GM20000 (cell line): ENCODE measurements around the gene GRAMD2A.

Experiments used
- DNase-seq: peaks from one replicate; pipeline ENCODE4 v3.0.0; 2012; ENCODE audit warnings: low spot score
- TF ChIP-seq, protein P1 (sequence below): IDR thresholded peaks from 2 replicates; pipeline ENCODE4 v1.5.1; 2012; ENCODE audit warnings: mild to moderate bottlenecking, control low read depth; ENCODE audit errors: extremely low read depth, missing control alignments

Gene GRAMD2A

DNA sequence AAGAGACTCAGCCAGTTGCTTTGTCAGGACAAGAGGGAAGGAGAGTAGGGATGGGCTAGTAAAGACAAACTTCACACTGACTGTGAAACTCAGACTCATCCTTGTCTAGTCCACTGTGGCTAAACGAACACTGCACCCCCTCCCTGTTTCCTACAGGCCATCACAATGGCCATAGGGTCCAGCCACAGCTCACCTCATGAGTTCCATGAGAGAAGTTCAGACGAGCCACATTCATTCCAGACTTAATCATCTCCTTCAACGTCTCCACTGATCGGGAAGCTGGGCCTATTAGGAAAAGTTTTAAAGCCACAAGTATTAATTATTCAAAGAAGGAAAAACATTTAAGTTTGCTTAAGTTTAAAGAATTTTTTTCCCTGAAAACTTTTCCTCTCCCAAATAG, 19.6 kb upstream of the GRAMD2A start:
- TF ChIP-seq, protein P1, sequence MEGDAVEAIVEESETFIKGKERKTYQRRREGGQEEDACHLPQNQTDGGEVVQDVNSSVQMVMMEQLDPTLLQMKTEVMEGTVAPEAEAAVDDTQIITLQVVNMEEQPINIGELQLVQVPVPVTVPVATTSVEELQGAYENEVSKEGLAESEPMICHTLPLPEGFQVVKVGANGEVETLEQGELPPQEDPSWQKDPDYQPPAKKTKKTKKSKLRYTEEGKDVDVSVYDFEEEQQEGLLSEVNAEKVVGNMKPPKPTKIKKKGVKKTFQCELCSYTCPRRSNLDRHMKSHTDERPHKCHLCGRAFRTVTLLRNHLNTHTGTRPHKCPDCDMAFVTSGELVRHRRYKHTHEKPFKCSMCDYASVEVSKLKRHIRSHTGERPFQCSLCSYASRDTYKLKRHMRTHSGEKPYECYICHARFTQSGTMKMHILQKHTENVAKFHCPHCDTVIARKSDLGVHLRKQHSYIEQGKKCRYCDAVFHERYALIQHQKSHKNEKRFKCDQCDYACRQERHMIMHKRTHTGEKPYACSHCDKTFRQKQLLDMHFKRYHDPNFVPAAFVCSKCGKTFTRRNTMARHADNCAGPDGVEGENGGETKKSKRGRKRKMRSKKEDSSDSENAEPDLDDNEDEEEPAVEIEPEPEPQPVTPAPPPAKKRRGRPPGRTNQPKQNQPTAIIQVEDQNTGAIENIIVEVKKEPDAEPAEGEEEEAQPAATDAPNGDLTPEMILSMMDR: no peak
- DNase-seq: no peak

GRCh38 chr15:72216079-72216478, 18.5 kb upstream of the GRAMD2A start:
- no peak for DNase-seq
- TF ChIP-seq, protein P1: no peak

DNA sequence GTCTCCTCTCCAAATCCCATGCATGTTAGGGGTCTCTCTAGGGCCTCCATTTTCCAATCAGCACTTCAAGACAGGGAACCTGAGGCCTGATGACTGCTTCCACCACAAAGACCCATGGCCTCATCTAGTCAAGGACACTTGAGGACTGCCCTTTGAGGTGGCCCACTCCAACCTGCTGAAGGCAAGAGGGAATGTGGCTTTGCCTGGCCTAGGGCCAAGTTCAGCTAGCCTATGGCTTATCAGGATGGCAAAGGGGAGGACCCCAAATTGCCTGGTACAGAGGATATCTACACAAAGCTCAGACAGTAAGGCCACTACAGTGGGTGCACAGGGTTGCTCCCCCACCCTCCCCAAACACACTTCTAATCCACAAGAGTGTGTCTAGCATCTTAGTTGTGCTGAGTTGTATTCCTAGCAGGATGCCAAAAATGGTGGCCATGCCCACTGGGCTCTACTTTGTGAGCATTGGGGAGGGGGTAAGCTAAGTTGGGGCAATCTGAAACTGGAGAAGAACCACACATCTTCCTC, 10.0 kb upstream of the GRAMD2A start:
- TF ChIP-seq, protein P1: no peak
- no peak for DNase-seq

GRCh38 chr15:72206677-72207000, 9.1 kb upstream of the GRAMD2A start:
- TF ChIP-seq, protein P1: no peak
- no peak for DNase-seq

DNA sequence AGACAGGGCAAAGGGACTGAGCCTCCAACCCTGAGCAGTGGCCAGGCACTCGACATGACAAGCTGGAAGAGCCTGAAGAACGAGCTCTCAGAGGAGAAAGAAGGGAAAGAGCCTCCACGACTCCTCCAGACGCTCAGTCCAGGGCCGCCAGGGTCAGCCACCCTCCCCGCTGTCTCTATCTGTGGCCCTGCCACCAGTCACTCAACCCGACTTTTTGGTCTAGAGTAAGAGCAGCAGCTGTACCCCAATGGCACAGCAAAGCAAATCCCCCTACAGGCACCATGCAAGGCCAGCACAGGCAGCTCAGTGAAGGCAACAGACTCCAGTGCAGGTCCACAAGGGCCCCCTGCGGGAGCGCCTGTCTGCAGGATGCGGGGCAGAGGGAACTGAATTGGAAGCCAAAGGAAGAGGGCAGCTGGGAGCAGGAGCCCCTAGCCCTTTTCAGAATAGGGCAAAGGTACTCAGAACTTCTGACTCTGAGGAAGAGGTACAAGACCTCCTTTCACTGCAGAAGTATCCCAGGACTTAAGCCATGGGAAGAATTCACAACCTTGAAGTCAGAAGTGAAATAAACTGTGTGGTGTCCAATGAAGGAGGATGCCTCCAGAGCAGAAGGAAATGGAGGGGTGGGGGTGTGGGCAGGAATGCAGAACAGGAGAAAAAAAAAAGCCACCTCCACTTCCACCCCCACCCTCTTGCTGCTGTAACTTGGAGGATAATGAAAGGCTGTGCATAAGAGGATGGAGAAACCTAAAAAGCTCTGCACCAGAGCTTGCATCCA, 8.5 kb upstream of the GRAMD2A start:
- DNase-seq: no peak
- TF ChIP-seq, protein P1: no peak

- TF ChIP-seq, protein P1: no peak
- no peak for DNase-seq
Observed at GRCh38 chr15:72205273-72205672, 7.7 kb upstream of the GRAMD2A start.

GRCh38 chr15:72203507-72203837, 5.9 kb upstream of the GRAMD2A start:
- TF ChIP-seq, protein P1: no peak
- DNase-seq: no peak
